ENCODE data around the gene HDAC4. TPM values are rescaled to one million over a fixed set of nuclear protein-coding genes. Genes with fewer than 3 reads are reported as not detected.

HDAC4 gene
- total RNA-seq, 1 donor from 2014 or later: 7.8 TPM

DNA sequence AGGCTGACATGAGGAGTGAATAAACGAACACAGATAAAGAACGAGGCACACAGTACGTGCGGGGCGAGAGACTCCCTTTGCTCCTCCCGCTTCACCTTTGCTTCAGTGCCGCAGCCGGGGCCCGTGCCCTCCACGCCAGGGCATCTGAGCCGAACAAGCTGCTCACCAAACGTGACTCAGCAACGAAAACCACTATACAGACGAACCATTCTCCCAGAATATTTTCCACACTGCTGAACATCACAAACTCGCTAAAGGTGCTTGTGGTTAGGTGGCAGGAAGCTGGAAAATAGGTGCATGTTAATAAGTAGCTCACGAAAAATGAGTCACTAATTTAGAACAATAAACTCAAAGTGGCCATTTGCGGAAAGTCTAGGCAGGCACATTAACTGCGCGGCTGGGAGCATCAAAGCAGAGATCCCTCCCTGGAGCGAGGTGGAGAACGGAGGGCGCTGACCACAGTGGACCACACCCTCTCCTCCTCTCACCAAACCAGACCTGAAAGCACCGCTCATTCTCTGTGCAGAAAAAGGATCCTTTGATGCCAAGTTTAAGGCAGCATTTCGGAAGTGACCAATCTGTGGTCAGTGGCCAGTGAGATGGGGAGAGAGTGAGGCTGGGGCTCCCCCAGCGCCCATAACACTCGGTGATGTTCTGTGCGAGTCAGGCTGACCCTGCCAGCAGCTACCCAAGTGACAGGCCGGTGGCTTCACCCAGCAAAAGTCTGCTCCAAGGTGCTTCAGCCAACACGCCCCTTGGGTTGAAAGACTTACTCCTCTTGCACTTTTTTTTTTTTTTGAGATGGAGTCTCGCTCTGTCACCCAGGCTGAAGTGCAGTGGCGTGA lies 153.2 kb downstream of the HDAC4 start:
- Histone ChIP-seq H3K4me3 (ENCODE audit: low read depth, low read length) (no peak overlapping the region), H3K36me3 (ENCODE audit: control insufficient read depth, insufficient read depth, low read length) (no peaks in the 10 kb centered on the region), H3K27me3 (ENCODE audit: control insufficient read depth, insufficient read depth, low read length) (no peaks in the 10 kb centered on the region)
- DNase-seq (ENCODE audit: low read depth): peak; percentile 99
- TF ChIP-seq, protein P1, sequence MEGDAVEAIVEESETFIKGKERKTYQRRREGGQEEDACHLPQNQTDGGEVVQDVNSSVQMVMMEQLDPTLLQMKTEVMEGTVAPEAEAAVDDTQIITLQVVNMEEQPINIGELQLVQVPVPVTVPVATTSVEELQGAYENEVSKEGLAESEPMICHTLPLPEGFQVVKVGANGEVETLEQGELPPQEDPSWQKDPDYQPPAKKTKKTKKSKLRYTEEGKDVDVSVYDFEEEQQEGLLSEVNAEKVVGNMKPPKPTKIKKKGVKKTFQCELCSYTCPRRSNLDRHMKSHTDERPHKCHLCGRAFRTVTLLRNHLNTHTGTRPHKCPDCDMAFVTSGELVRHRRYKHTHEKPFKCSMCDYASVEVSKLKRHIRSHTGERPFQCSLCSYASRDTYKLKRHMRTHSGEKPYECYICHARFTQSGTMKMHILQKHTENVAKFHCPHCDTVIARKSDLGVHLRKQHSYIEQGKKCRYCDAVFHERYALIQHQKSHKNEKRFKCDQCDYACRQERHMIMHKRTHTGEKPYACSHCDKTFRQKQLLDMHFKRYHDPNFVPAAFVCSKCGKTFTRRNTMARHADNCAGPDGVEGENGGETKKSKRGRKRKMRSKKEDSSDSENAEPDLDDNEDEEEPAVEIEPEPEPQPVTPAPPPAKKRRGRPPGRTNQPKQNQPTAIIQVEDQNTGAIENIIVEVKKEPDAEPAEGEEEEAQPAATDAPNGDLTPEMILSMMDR (IDR thresholded peaks at IDR 0.05; ENCODE audit: insufficient read depth, low read length, poor library complexity, severe bottlenecking): no peak

DNA sequence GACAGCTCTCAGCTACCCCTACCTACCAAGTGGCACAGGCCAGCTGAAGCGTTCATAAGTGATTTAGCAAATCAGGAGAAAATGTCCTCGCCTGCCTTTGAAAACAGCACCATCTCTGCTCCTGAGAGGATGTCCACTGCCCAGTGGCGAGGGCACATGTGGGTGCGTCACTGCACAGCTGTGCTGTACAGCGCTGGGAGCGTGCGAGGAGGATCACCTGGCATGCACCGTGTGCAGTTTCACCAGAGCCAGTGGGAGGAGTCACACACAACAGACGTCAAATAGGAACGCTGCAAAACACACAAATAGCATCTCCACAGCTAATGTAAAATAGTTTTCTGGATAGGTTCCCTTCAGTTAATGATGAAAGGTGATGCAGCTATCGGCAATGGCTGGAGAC lies 154.1 kb downstream of the HDAC4 start:
- no peaks in the 10 kb centered on the region for H3K27me3 ChIP-seq (ENCODE audit: control insufficient read depth, insufficient read depth, low read length)
- H3K4me3 ChIP-seq (ENCODE audit: low read depth, low read length): no peak overlapping the region
- DNase-seq (ENCODE audit: low read depth): peak; percentile 80
- H3K36me3 ChIP-seq (ENCODE audit: control insufficient read depth, insufficient read depth, low read length): no peaks in the 10 kb centered on the region
- TF ChIP-seq, protein P1 (IDR thresholded peaks at IDR 0.05; ENCODE audit: insufficient read depth, low read length, poor library complexity, severe bottlenecking): no peak

DNA sequence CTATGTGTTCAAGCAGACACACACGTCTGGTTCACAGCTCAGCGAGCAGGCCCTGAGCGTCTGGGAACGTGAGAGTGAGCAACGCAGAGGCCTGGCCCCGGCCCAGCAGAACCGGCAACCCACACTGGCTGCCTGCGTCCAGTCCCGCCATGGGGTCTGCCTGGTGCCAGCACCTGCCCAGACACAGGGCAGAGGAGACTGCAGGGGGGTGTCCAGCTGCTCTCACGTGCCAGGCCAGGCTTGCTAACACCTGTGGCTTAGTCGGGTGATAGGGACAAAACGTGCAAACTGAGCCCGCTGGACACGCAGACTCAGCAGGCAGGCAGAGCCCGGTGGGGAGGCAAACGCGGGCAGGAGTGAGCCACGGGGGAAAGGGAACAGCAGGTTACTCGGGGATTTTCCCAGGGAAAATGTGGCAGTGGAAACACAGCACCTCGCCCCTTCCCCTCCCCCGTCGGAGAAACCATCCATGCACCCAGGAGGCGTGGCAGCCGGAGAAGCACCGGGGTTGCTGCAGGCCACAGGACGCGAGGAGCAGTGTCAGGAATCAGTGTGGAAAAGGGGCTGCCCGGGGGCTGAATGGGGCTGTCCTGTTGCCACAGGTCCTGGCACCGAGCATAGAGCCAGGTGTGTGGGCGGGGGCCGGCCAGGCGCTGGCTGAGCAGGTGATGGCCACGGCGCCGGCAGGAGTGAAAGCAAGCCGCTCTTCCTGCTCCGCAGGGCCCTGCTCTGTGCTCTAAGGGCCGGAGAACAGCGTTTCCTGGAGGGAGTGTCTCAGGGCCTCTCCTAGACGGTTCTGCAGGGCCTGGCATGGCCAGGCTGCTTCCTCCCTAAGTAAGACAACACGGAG lies 154.7 kb downstream of the HDAC4 start:
- TF ChIP-seq, protein P1 (IDR thresholded peaks at IDR 0.05; ENCODE audit: insufficient read depth, low read length, poor library complexity, severe bottlenecking): no peak
- no peak overlapping the region for H3K4me3 ChIP-seq (ENCODE audit: low read depth, low read length)
- no peak for DNase-seq (ENCODE audit: low read depth)
- no peaks in the 10 kb centered on the region for H3K27me3 ChIP-seq (ENCODE audit: control insufficient read depth, insufficient read depth, low read length)
- H3K36me3 ChIP-seq (ENCODE audit: control insufficient read depth, insufficient read depth, low read length): no peaks in the 10 kb centered on the region

DNA sequence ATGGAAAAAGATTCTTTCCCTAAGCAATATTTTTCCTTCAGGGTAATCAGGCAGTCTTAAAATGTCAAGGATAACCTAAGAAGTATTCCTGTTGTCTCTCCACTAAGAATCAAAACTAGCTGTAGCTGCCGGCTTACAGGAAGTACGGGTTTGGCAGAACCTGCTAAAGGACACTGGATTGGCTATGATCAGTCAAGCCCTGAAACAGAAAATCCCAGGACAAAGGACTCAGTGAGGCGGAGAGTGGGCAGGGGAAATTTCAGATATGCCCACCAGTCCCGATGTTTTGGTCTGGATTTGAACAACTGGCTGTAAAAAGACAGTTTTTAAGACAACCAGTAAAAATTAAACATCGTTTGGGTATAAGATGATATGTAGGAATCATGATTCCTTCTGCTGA lies 155.7 kb downstream of the HDAC4 start:
- no peaks in the 10 kb centered on the region for H3K36me3 ChIP-seq (ENCODE audit: control insufficient read depth, insufficient read depth, low read length)
- no peak overlapping the region for H3K4me3 ChIP-seq (ENCODE audit: low read depth, low read length)
- H3K27me3 ChIP-seq (ENCODE audit: control insufficient read depth, insufficient read depth, low read length): no peaks in the 10 kb centered on the region
- TF ChIP-seq, protein P1 (IDR thresholded peaks at IDR 0.05; ENCODE audit: insufficient read depth, low read length, poor library complexity, severe bottlenecking): no peak
- DNase-seq (ENCODE audit: low read depth): no peak

DNA sequence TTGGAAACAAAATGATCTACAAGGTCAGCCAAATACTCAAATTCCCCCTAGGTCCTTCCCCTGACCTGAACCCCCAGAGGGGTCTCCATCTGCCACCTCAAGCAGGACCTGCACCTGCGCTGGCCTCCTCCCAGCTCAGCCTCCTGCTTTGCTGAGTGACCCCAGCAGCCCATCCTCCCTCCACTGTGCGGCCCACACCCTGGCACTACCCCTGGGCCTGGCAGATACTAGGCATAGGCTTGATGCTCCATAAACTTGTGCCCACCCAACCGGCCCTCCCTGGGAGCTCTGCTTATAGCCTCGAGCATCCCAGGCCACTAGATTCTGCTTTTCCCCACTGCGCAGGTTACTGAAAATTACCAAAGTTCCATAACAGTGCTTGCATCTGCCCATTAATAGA lies 156.2 kb downstream of the HDAC4 start:
- TF ChIP-seq, protein P1 (IDR thresholded peaks at IDR 0.05; ENCODE audit: insufficient read depth, low read length, poor library complexity, severe bottlenecking): no peak
- no peaks in the 10 kb centered on the region for H3K27me3 ChIP-seq (ENCODE audit: control insufficient read depth, insufficient read depth, low read length)
- H3K36me3 ChIP-seq (ENCODE audit: control insufficient read depth, insufficient read depth, low read length): no peaks in the 10 kb centered on the region
- no peak for DNase-seq (ENCODE audit: low read depth)
- H3K4me3 ChIP-seq (ENCODE audit: low read depth, low read length): no peak overlapping the region

Data from kidney epithelial cell (primary cell).